HG03521 (cell line): ENCODE data around the gene FBXL19.

Experiments used
- ATAC-seq: cut with Tn5 transposase; IDR thresholded peaks from one replicate; pipeline ENCODE4 v1.9.1; 2021; ENCODE audit warnings: mild to moderate bottlenecking, moderate library complexity; ENCODE audit not compliant: unreplicated experiment

FBXL19 gene

DNA sequence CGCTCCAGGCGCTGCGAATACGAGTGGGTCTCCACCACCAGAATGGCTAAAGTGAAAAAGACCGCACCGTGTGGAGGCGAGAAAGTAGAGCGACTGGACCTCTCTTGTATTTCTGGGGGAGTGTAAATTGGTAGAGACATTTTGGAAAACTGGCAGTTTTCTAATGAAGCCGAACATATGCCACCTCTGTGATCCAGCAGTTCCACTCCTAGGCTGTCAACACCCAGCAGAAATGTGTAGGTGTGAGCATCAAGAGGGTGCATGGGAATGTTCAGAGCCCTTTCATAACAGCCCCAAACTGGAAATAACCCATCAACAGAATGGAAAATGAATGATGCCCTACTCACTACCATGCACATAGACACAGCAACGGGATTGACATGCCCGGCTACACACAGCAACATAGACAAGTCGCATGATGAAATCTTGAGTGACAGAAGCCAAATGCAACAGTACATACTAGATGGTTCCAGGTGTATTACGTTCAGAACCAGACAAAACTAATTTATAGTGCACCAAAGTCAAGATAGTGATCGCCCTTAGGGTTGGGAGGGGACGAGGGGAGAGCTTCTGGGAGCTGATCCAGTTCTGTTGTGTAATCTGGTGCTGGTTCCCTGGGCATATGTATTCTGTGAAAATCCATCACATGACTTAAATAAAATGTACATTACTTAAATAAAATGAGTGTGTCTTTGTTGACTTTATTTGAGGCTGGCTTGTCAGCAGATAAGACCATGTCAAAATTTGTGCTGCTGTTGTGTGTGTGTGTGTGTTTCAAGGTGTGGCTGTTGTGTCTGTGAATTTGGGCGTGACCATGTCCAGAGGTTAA lies 28.6 kb upstream of the FBXL19 start:
- no peak for ATAC-seq

DNA sequence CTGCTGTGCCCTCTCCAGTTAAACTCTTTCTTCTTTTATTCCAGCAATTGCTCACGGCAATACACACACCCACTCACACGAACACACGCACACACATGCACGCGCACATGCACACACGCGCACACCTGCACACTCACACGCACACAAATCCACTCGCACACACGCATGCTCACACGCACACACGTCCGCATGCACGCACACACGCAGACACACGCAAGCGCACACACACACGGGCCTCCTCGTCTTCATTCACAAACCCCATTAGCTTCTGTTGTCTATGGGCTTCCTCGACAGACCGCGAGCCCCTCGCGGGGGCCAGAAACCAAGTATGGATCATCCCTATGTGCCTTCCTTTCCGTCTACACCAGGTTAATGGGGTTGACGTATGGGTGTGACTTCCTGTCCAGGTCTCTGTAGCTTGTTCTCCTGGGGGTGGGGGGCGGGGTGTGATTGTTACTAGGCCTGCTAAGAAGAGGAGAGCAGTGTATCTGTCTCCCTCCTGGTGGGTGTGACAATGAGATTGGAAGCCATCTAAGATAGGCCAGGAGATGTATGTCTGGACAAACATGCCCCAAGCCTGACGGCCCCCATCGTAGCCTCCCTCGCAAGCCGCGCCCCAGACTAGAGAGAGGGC lies 27.6 kb upstream of the FBXL19 start:
- ATAC-seq: no peak

DNA sequence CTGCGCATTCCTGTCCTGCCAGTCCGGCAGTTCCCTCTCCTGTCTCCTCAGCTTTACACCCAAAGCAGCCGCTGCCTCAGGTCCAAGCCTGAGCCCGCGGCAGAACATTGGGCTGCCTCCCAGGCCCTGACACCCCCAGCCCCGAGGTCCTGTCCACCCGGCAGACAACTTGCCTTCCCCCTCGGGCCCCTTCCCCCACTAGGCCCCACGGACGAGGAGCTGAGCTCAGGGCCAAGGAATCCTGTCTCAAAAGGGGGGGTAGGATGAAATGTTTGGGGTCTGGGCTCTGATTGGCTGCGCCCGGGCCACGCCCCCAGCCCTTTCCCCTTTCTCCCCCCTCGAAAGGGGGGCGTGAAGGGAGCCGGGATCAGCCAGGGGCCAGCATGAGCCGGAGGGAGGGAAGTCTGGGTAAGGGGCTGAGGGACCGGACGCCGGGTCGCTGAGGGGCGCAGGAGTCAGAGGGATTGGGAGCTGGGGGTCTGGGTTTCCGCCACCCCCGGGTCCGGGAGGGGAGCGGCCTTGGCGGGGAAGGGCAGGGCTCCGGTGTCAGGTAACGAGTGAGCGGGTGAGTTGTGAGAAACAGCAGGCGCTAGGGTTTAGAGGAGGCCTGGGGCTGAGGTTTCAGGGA lies 27.0 kb upstream of the FBXL19 start, which contains the start of gene CTF1:
Gene CTF1 (plus strand): TSS at position 354 of the 628 bp plus-strand sequence. CDS start 30 bp downstream, at position 384.
- no peak for ATAC-seq

DNA sequence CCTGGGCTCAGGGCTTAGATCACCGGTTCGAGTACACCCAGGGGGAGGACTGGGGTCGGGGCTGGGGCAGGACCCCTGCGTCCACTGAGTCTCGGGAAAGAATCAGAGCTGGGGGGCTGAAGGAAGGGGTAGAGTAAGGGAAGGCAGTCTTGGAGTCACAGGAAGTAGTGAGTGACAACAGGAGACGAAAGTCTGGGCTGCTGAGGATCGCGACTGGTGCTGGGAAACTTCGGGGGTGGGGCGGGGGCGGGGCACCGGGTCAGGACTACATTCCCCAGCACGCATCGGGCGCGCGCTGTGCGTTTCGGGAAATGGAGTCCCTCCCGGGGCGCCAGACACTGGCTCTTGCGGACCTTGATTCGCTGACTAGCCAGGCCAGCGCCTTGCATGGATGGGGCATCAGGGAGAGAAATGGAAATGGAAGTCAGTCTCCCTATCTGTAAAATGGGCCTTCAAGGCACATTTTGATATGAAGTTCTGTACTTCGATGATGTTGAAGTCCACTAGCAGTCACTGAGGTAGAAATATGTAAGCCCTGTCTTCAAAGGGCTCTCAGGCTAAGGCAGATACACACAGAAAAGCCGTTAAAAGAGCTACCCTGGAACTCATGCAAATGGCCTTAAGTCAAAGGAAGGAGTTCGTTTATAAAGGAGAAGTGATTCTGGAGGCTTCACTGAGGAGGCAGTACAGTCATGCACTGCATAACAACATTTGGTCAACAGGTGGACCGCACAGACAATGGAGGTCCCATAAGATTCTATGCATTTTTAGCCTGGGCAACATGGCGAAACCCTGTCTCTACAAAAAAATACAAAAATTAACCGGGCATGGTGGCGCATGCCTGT lies 26.3 kb upstream of the FBXL19 start:
- ATAC-seq: no peak

DNA sequence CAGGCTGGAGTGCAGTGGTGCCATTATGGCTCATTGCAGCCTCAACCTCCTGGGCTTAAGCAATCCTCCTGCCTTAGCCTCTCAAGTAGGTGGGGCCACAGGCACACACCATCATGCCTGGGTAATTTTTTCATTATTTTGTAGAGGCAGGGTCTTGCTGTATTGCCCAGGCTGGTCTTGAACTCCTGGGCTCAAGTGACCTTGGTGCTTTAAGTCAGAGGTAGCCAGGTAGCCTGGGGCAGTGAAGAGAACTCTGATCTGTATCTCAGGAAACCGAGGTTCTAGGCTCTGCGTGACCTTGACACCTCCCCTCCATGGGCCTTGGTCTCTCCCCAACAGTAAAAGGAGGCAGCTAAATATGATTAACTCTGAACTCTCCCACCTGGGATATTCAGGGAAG lies 23.6 kb upstream of the FBXL19 start:
- no peak for ATAC-seq

DNA sequence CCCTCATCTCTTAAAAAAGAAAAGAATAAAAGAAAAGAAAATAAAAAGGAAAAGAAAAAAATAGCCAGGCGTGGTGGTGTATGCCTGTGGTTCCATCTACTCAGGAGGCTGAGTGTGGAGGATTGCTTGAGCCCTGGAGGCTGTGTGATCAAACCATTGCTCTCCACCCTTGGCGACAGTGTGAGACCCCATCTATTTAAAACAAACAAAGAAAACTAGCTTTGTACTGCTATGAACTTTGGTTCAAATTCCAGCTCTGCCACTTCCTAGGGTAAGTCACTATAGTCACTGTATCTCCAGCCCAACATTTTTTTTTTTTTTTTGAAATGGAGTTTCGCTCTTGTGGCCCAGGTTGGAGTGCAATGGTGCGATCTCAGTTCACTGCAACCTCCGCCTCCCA lies 22.8 kb upstream of the FBXL19 start:
- no peak for ATAC-seq

DNA sequence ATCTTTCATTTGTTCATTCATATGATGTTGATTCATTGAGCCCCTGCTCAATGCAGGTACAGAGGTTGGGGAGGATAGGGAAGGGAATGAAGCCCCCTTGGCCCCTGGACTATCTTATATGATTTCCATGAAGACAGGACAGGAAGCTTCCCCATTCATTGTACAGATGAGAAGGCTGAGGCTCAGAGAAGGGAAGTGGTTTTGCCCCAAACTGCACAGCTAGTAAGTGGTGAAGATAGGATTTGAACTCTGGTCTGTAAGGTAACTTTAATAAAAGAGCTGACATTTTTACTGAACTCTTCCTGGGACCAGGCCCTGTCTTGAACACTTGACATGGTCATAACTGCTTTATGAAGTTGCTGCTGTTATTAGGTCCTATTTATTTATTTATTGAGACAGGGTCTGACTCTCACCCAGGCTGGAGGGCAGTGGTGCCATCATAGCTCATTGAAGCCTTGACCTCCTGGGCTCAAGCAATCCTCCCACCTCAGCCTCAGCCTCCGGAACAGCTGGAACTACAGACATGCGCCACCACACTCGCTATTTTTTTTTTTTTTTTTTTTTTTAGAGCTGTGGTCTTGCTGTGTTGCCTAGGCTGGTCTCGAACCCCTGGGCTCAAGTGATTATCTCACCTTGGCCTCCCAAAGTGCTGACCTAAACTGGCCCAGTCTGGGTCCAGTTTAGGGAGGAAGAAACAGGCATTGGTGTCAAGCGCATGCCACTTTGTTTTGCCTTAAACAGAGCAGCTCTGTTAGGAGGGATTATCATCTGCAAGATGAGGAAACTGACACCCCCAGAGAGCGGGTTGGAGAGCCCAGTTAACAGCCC lies 22.0 kb upstream of the FBXL19 start:
- no peak for ATAC-seq

DNA sequence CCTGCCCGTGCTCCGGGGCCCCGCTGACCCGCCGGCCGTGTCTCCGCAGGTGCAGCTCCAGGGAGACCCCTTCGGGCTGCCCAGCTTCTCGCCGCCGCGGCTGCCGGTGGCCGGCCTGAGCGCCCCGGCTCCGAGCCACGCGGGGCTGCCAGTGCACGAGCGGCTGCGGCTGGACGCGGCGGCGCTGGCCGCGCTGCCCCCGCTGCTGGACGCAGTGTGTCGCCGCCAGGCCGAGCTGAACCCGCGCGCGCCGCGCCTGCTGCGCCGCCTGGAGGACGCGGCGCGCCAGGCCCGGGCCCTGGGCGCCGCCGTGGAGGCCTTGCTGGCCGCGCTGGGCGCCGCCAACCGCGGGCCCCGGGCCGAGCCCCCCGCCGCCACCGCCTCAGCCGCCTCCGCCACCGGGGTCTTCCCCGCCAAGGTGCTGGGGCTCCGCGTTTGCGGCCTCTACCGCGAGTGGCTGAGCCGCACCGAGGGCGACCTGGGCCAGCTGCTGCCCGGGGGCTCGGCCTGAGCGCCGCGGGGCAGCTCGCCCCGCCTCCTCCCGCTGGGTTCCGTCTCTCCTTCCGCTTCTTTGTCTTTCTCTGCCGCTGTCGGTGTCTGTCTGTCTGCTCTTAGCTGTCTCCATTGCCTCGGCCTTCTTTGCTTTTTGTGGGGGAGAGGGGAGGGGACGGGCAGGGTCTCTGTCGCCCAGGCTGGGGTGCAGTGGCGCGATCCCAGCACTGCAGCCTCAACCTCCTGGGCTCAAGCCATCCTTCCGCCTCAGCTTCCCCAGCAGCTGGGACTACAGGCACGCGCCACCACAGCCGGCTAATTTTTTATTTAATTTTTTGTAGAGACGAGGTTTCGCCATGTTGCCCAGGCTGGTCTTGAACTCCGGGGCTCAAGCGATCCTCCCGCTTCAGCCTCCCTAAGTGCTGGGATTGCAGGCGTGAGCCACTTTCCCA lies 21.1 kb upstream of the FBXL19 start:
- peak; percentile 47 for ATAC-seq

DNA sequence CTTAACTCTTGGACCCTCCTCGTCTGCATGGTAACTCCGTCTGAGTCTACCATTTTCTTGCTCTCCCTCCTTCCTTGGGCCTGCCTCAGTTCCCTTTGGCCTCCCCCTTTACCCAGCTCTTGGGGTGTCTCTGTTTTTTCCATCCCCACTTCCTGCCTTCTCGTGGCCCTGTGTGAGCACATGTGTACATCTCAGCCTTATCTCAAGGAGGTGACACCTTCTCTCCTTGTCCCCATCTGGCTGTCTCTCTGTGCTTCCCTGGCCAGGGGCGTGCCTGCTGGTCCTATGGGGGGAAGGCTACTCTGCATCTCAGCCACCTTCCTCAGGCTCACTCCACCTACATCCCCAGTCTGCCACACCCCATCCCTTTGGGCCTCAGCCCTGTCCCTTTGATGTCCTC lies 20.4 kb upstream of the FBXL19 start:
- no peak for ATAC-seq

DNA sequence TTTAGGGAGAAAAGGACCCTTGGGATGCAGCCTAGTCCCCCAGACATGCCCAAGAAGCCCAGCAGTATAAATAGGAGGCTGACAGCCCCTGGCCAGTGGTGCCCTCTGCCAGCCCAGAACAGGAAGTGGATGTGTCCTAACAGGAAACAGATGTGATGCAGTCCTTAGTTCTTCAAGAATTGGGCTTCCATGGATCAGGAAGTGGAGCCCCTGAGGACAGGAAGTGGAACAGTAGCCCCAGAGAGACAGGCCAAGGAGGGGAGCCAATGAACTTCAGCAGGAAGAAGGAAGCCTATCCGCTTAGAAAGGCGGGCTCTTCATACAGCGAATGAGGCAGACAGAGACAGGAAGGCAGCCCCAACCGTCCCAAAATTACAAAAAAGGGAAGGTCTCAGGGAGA lies 19.8 kb upstream of the FBXL19 start:
- no peak for ATAC-seq

DNA sequence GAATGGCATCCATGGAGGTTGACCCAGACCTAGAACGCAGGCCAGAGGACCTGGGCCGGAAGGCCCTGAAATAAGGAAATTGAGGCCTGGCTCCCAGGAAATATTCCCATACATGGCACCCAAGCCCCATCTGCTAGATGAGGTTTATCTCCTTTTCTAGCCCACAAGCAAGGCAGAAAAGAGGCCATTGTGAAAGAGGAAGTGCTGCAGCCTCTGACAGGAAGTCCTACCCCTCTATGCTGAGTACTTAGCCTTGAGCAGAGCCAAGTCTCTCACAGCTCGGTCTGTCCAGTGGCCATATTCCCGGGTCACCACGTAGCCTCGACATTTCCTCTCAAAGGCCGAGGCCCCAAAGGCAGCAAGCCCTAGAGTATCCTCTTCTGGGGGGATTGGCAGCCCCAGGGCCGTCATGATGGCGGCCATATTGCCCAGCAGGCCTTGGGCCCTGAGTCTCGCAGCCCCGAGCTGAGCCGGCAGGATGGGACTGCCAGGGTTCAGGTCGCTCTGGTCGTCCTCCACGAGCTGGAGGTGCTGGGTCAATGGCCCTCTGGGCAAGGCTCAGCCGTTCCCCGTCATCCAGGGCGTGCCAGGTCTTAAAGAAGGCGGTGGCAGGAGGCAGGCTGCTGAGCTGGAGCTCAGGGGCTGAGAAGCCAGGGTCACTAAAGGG lies 19.1 kb upstream of the FBXL19 start:
- ATAC-seq: no peak

DNA sequence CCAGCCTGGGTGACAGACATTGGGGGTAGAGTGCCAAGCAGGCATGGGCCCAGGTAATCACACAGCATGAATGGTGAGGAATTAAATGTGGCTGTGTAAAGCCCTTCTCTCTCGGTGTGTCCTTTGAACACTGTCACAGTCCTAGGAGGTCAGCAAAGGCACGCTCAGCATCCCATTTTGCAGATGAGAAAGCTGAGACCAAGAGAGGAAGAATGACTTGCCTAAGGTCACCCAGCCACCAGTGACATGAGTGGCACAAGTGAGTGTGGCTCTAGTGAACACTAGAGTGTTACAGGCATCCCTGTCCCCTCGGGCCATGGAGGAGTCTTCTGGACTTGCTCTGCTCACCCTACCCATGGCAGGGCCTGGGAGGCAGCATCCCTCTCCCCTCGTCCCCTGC lies 16.3 kb upstream of the FBXL19 start:
- ATAC-seq: no peak

DNA sequence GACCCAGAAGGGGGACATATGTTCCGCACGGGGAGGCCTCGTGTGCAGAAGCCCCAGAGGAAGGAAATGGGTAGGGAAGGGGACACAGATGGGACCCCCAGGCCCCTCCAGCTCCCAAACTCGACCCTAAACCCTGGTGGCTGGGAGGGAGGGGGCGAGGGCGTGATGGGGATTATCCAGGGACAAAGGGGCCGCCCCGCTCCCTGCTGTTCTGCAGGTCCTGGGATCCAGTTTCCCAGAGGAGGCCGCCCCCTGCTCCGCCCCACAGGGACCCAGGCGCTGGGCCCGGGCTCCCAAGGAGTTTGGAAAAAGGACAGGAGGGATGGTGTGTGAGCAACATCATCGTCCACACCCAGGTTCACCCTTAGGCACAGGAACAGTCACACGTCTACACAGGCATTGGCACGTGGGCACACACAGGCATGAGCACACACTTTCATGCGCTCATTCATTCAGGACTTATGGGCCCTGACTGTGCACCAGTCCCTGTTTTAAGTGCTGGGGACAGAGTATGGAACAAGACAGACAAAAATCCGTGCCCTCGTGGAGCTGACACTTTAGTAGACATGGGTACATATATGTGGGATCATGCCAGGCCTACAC lies 12.8 kb upstream of the FBXL19 start:
- ATAC-seq: no peak

DNA sequence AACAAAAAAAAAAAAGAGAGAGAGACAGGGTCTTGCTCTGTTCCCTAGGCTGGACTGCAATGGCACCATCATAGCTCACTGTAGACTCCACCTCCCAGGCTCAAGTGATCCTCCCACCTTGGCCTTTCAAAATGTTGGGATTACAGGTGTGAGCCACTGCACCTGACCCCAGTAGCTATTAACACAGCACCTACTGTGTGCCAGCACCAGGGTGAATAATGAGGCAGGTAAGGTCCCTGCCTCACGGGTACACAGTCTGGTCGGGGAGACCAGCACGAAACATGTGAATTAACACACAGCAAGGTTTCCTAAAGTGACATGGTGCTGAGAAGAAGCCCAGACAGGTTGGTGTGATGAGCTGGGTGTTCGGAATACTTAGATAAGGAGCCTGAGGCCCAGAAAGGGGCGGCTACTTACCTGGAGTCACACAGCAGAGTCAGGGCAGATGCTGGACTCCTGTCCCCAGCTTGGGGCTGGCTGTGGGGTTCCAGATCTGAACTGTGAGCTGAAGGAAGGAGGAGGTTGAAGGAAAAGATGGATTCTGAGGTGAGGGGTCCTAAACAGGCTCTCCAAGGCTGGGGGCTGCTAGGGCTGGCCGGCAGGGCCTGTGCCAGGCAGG lies 10.5 kb upstream of the FBXL19 start:
- no peak for ATAC-seq

DNA sequence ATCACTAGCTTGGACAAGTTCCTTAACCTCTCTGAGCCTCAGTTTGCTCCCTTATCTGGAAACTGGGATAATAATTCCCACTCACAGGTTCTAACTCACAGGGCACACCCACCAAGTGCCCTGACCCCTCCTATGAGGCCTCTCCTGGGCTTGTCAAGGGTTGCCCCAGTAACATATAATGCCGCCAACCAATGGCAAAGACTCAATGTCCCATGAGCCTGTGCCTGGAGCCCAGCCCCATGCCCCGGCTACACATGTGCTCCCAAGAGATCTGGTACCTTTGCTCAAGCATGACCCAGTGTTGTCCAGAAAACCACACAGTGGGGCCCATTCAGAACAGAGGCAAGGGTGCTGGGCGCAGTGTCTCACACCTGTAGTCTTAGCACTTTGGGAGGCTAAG lies 8.5 kb upstream of the FBXL19 start:
- ATAC-seq: no peak

DNA sequence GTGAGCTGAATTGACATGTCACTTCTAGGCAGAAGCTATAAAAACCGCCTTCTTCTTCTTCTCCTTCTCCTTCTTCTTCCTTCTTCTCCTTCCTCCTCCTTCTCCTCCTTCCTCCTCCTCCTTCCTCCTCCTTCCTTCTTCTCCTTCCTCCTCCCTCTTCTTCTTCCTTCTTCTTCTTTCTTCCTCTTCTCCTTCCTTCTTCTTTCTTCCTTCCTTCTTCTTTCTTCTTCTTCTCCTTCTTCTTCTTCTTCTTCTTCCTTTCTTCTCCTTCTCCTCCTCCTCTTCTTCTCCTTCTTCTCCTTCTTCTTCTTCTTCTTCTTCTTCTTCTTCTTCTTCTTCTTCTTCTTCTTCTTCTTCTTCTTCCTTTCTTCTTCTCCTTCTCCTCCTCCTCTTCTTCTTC lies 4.8 kb upstream of the FBXL19 start:
- no peak for ATAC-seq

DNA sequence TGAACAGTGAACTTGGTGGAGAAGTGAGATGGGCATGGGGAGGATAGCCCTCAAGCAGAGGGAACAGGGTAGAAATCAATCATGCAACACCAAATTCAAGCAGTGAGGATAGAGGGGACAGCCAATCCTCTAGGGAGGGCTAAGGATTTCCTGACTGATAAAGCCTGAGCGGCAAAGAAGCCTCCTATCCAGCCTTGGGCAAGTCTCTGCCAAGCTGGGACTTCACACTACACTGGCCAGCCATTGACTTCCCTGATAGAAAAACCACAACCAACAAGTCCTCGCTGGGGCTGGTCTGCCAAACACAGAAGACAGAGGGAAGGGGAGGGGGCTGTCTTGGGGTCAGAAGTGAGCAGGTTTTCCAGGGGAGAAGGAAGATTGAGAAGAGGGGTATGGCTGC lies 2.5 kb upstream of the FBXL19 start:
- ATAC-seq: no peak

DNA sequence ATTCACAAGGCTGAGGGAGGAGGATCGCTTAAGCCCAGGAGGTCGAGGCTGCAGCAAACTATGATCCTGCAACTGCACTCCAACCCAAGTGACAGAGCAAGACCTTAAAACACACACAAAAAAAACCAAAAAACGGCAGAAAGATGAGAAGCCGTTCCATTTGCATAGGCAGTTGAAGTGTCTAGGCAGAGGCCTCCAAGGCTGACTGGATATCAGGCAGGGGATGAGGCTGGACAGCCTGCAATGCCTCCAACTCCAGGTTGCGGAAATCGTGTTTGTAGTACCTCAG lies 2.0 kb upstream of the FBXL19 start:
- no peak for ATAC-seq
